ENCODE results near the gene GRIN1.

The GRIN1 gene

DNA sequence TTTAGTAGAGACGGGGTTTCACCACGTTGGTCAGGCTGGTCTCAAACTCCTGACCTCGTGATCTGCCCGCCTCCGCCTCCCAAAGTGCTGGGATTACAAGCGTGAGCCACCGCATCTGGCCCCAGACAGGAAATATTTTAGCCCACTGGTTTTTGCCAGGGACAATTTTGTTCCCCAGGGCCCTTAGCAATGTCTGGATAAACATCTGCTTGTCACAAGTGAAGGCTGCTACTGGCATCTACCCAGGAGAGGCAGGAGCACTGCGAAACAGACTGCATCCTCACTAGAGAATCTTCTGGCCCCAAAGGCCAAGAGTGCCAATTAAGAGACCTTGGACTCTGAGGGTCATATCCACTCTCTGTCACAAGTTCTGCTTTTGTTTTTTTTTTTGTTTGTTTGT is 64.0 kb downstream of the GRIN1 start:
- TF ChIP-seq, protein P1, sequence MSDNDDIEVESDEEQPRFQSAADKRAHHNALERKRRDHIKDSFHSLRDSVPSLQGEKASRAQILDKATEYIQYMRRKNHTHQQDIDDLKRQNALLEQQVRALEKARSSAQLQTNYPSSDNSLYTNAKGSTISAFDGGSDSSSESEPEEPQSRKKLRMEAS (IDR thresholded peaks at IDR 0.05; ENCODE audit: low read depth, low read length), result no peak
- no peak for TF ChIP-seq CTCF (IDR thresholded peaks at IDR 0.05; ENCODE audit: low read depth, low read length)
- TF ChIP-seq POLR2A (IDR thresholded peaks at IDR 0.05; ENCODE audit: extremely low read depth, insufficient read length), result no peak
- no peak overlapping the region for H3K4me3 ChIP-seq (ENCODE audit: low read depth, low read length)
- no peak for DNase-seq (ENCODE audit: low read depth)

DNA sequence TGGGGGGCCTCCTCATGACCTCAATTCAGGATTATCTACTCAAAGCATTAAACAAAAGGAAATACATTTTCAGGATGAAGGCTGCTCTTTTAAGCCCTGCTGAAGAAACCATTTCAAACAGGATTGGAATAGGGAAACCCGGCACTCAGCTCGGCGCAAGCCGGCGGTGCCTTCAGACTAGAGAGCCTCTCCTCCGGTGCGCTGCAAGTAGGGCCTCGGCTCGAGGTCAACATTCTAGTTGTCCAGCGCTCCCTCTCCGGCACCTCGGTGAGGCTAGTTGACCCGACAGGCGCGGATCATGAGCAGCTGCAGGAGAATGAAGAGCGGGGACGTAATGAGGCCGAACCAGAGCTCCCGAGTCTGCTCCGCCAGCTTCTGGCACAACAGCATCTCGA is 65.8 kb downstream of the GRIN1 start:
- DNase-seq (ENCODE audit: low read depth), result no peak
- H3K4me3 ChIP-seq (ENCODE audit: low read depth, low read length), result peak overlapping the region; percentile 99
- TF ChIP-seq, protein P1 (IDR thresholded peaks at IDR 0.05; ENCODE audit: low read depth, low read length), result no peak
- TF ChIP-seq MYC (IDR thresholded peaks at IDR 0.05; ENCODE audit: low read depth, low read length), result no peak
- TF ChIP-seq POLR2A (IDR thresholded peaks at IDR 0.05; ENCODE audit: extremely low read depth, insufficient read length), result no peak
- TF ChIP-seq CTCF (IDR thresholded peaks at IDR 0.05; ENCODE audit: low read depth, low read length), result no peak

- peak within 1 kb of the TSS; percentile 99 for H3K4me3 ChIP-seq (ENCODE audit: low read depth, low read length)
- DNase-seq (ENCODE audit: low read depth), result peak; percentile 89
- no peak for TF ChIP-seq CTCF (IDR thresholded peaks at IDR 0.05; ENCODE audit: low read depth, low read length)
- TF ChIP-seq, protein P1 (IDR thresholded peaks at IDR 0.05; ENCODE audit: low read depth, low read length), result peak; percentile 55; the same call in 1 of the 2 replicates
- TF ChIP-seq POLR2A (IDR thresholded peaks at IDR 0.05; ENCODE audit: extremely low read depth, insufficient read length), result peak; percentile 43
- TF ChIP-seq MYC (IDR thresholded peaks at IDR 0.05; ENCODE audit: low read depth, low read length), result peak; percentile 88
These were observed 66.4 kb downstream of the GRIN1 start, which contains the start of the genes NDOR1 and TMEM203 for GRCh38 chr9:137205126-137206069. NDOR1 (plus strand) TSS chr9:137205700; CDS start chr9:137205778, 78 bp downstream. TMEM203 (minus strand) TSS chr9:137205648; CDS start chr9:137205414, 234 bp downstream.

DNA sequence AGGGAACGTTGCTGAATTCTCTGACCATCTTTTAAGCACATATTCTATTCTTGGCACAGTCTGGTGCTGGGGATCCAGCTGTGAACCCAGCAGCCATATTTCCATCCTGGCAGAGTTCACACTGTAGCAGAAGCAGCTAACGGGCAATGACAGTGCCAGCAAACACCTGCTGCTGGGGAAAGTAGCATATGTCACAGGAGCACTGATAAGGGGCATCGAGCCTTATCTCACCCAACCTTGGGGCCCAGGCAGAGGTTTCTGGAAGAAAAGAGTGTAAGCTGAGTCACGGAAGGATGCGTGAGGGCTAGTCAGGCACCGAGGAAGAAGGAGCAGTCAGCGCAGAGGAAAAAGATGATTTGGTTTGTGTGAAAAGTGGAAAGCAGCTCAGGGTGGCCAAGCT is 67.6 kb downstream of the GRIN1 start:
- TF ChIP-seq, protein P1 (IDR thresholded peaks at IDR 0.05; ENCODE audit: low read depth, low read length), result no peak
- TF ChIP-seq CTCF (IDR thresholded peaks at IDR 0.05; ENCODE audit: low read depth, low read length) (no peak), MYC (IDR thresholded peaks at IDR 0.05; ENCODE audit: low read depth, low read length) (no peak), POLR2A (IDR thresholded peaks at IDR 0.05; ENCODE audit: extremely low read depth, insufficient read length) (no peak)
- no peak for DNase-seq (ENCODE audit: low read depth)
- peak overlapping the region; percentile 99 for H3K4me3 ChIP-seq (ENCODE audit: low read depth, low read length)

DNA sequence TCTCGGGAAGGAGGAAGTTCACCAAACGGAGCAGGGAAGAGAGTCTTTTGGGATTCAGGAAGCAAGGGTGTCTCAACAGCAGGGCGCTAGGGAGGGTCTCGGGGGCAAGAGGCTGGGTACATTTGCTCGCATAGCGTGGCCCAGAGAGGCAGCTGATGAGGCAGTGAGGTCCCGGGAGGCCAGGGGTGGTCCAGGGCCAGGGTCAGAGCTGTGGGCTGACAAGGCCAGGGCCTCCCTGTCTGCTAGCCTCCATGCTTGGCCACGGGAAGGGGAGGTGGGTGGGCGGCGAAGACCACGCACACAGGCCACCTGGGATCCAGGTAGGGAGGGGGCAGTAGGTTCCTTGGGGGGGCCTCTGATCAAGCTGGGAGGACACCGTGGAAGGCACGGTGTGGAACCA is 72.6 kb downstream of the GRIN1 start:
- H3K4me3 ChIP-seq (ENCODE audit: low read depth, low read length), result no peak overlapping the region
- DNase-seq (ENCODE audit: low read depth), result no peak
- TF ChIP-seq POLR2A (IDR thresholded peaks at IDR 0.05; ENCODE audit: extremely low read depth, insufficient read length), result no peak
- TF ChIP-seq CTCF (IDR thresholded peaks at IDR 0.05; ENCODE audit: low read depth, low read length), result no peak
- TF ChIP-seq, protein P1 (IDR thresholded peaks at IDR 0.05; ENCODE audit: low read depth, low read length), result no peak
- no peak for TF ChIP-seq MYC (IDR thresholded peaks at IDR 0.05; ENCODE audit: low read depth, low read length)

All from NB4 (cell line).